Activated CD4-positive, alpha-beta T cell treated with anti-CD3 and anti-CD28 coated beads, Interleukin-2, Interleukin-6, amounts not matched to agents 100 ng/mL and 50 ng/mL, durations not matched to agents 16 hours and 8 hours (primary cell): ENCODE results near the gene PGD.
A peak's percentile ranks its signal among the peaks of the same experiment; 100 is the strongest.

Source experiments
- DNase-seq: peaks from one replicate; pipeline ENCODE4 v3.0.0-alpha.2; 2020

Gene PGD

GRCh38 chr1:10398734-10399443, at the start of gene PGD:
Gene PGD, plus strand, starts transcription at chr1:10399064. Its CDS starts 54 bp downstream, at chr1:10399118.
- peak; percentile 99 for DNase-seq

GRCh38 chr1:10353282-10353681, 45.6 kb upstream of the PGD start:
- no peak for DNase-seq

GRCh38 chr1:10353693-10354092, 45.2 kb upstream of the PGD start:
- DNase-seq, result no peak

GRCh38 chr1:10360045-10360444, 38.8 kb upstream of the PGD start:
- no peak for DNase-seq

GRCh38 chr1:10361515-10361914, 37.3 kb upstream of the PGD start:
- no peak for DNase-seq

- DNase-seq, result no peak
Measured at GRCh38 chr1:10368194-10368593, 30.7 kb upstream of the PGD start.

- DNase-seq, result no peak
Measured at GRCh38 chr1:10374442-10374860, 24.4 kb upstream of the PGD start.

- peak; percentile 34 for DNase-seq
Measured at GRCh38 chr1:10377365-10378029, 21.4 kb upstream of the PGD start.

GRCh38 chr1:10378081-10378841, 20.6 kb upstream of the PGD start:
- DNase-seq, result no peak

- no peak for DNase-seq
Measured at GRCh38 chr1:10379101-10379620, 19.7 kb upstream of the PGD start.

GRCh38 chr1:10379676-10380075, 19.2 kb upstream of the PGD start:
- DNase-seq, result no peak

- DNase-seq, result no peak
Measured at GRCh38 chr1:10380594-10381275, 18.1 kb upstream of the PGD start.

- DNase-seq, result no peak
Measured at GRCh38 chr1:10383630-10384029, 15.2 kb upstream of the PGD start.

- no peak for DNase-seq
Measured at GRCh38 chr1:10384219-10384618, 14.6 kb upstream of the PGD start.

- no peak for DNase-seq
Measured at GRCh38 chr1:10386761-10387676, 11.8 kb upstream of the PGD start.

- DNase-seq, result no peak
Measured at GRCh38 chr1:10387677-10388386, 11.0 kb upstream of the PGD start.

GRCh38 chr1:10388387-10388715, 10.5 kb upstream of the PGD start:
- DNase-seq, result no peak

GRCh38 chr1:10389271-10389973, 9.4 kb upstream of the PGD start:
- no peak for DNase-seq

- DNase-seq, result no peak
Measured at GRCh38 chr1:10396870-10397269, 2.0 kb upstream of the PGD start.

- DNase-seq, result no peak
Measured at GRCh38 chr1:10398278-10398733, 558 bp upstream of the PGD start.
